Mucosa of descending colon (tissue), 3 donors: ENCODE data around the gene DNAH2. TPM values are rescaled to one million over a fixed set of nuclear protein-coding genes. Genes with fewer than 3 reads are reported as not detected.

Experiments
- ATAC-seq: fragments of 200-7000 bp; cut with Tn5 transposase; one replicate; pipeline ENCODE4 v1.9.1; 2020; ENCODE audit warnings: mild to moderate bottlenecking, moderate library complexity
- DNase-seq, 3 donors: peaks; one replicate each; pipeline ENCODE4 v3.0.0-alpha.2; 2020
- H3K36me3 ChIP-seq: fragments of 200-600 bp; one replicate; pipeline ENCODE4 v1.8.0; 2021; ENCODE audit warnings: low read depth, mild to moderate bottlenecking
- H3K4me1 ChIP-seq: fragments of 200-600 bp; one replicate; pipeline ENCODE4 v1.8.0; 2021; ENCODE audit warnings: low read depth, mild to moderate bottlenecking
- H3K4me3 ChIP-seq: fragments of 200-600 bp; one replicate; pipeline ENCODE4 v1.8.0; 2021; ENCODE audit warnings: mild to moderate bottlenecking
- H3K9me3 ChIP-seq: fragments of 200-600 bp; one replicate; pipeline ENCODE4 v1.8.0; 2021; ENCODE audit warnings: mild to moderate bottlenecking
- intact Hi-C, 2 donors: fragments of 100-400 bp; cut with DNase I in 1 of 2; cut with micrococcal nuclease in 1 of 2; formaldehyde crosslinking; loops; one replicate each; pipeline versions ENCODE4 v1.11.0 to v1.11.1; 2022; cut with DNase I, micrococcal nuclease
- total RNA-seq, 3 donors: library from RNA; stranded (reverse); fragmentation: NEBNext Ultra II Directional in 2 of 3; extraction: Animal tissue kit (Norgen Biotek cat#: 25700) in 2 of 3; gene quantifications; one replicate each; pipeline versions ENCODE4 v1.2.1 to v1.2.4, GENCODE V29; 2021 to 2023
- TF ChIP-seq, protein P1 (sequence below): fragments of 200-600 bp; IDR thresholded peaks from one replicate; pipeline ENCODE4 v1.8.0; 2022; ENCODE audit warnings: antibody characterized with exemption, mild to moderate bottlenecking
- donor health status: DM: no; HTN: no; CAD: no; lungs with moderate emphysema.
- donor health status: DM: no; HTN: no; CAD: no.
- donor health status: DM: no; HTN: yes; CAD: no.

Gene DNAH2
- total RNA-seq, 3 donors from 2014 or later, result 0.19 to 0.70 (median 0.29) TPM

DNA sequence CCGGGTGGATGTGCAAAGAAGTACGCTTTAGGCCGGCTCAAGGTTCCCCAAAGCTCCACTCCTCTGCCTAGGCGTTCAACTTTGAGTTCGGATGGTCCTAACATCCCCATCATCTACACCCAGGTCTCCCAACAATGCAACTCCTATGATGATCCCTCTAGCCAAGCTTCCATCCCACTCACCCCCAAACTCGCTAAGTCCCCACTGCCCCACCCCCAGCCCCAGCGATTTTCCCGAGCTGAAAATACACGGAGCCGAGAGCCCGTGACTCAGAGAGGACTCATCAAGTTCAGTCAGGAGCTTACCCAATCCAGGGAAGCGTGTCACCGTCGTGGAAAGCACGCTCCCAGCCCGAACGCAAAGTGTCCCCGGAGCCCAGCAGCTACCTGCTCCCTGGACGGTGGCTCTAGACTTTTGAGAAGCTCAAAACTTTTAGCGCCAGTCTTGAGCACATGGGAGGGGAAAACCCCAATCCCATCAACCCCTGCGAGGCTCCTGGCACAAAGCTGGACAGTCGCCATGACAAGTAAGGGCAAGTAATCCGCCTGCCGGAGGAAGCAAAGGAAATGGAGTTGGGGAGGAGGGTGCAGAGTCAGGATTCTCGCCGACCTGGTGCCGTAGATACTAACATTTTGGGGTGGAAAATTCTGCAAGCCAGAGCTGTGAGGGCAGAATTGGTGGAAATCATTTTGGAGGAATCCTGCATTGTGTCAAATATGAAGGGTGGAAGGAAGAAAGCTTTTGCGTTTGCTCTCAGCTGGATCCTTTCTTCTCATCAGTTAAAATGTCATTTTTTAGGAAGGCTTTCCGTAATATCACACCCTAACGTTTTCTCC is 30.3 kb upstream of the DNAH2 start, which contains the start of gene TP53:
Gene TP53, minus strand, starts transcription at position 419 of the 836 bp plus-strand sequence. CDS start 10,896 bp downstream, outside the sequence.
- intact Hi-C loops, result loop anchor here in 1 of 2 donors (10.0 kb wide), 1 partner anchor 52 kb away; the partner anchor contains the start of gene SHBG
- peak within 1 kb of the TSS; percentile 72 for H3K4me3 ChIP-seq
- DNase-seq, result peak; percentile 88 to 94 (median 90)

DNA sequence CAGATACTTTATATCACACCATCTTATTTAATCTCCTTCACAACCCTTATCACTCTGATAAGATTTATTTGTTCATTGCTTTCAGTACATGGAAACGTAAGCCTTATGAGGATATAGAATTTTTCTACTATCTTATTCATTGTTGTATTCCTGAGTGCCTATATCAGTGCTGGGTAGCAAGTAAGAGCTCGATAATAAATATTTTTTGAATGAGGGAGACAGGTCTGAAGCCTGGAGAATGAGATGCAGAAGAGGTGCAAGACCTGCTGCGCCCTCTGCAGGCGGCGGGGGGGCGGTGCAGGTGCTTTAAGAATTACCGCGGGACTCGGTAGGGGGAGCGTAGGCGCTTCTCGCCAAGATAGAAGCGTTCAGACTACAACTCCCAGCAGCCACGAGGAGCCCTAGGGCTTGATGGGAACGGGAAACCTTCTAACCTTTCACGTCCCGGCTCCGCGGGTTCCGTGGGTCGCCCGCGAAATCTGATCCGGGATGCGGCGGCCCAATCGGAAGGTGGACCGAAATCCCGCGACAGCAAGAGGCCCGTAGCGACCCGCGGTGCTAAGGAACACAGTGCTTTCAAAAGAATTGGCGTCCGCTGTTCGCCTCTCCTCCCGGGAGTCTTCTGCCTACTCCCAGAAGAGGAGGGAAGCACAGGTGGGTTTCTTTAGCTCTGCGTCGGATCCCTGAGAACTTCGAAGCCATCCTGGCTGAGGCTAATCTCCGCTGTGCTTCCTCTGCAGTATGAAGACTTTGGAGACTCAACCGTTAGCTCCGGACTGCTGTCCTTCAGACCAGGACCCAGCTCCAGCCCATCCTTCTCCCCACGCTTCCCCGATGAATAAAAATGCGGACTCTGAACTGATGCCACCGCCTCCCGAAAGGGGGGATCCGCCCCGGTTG is 29.4 kb upstream of the DNAH2 start, which contains the start of gene WRAP53:
Gene WRAP53, plus strand, starts transcription at position 570 of the 900 bp plus-strand sequence. Its CDS starts 172 bp downstream, at position 742.
- intact Hi-C loops, result loop anchor here in 1 of 2 donors (10.0 kb wide), 1 partner anchor 53 kb away; the partner anchor contains the start of gene SHBG
- Histone ChIP-seq H3K4me1 (peaks cover 23% of the 10 kb centered on the region), H3K4me3 (peak within 1 kb of the TSS; percentile 72), H3K9me3 (no peaks in the 10 kb centered on the region), H3K36me3 (no peaks in the 10 kb centered on the region)
- TF ChIP-seq, protein P1, sequence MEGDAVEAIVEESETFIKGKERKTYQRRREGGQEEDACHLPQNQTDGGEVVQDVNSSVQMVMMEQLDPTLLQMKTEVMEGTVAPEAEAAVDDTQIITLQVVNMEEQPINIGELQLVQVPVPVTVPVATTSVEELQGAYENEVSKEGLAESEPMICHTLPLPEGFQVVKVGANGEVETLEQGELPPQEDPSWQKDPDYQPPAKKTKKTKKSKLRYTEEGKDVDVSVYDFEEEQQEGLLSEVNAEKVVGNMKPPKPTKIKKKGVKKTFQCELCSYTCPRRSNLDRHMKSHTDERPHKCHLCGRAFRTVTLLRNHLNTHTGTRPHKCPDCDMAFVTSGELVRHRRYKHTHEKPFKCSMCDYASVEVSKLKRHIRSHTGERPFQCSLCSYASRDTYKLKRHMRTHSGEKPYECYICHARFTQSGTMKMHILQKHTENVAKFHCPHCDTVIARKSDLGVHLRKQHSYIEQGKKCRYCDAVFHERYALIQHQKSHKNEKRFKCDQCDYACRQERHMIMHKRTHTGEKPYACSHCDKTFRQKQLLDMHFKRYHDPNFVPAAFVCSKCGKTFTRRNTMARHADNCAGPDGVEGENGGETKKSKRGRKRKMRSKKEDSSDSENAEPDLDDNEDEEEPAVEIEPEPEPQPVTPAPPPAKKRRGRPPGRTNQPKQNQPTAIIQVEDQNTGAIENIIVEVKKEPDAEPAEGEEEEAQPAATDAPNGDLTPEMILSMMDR, result peak; percentile 99
- peak; percentile 88 for ATAC-seq
- peak; percentile 96 to 99 (median 98) for DNase-seq

More for the DNA sequence above, 30.3 kb upstream of the DNAH2 start, which contains the start of gene TP53:
- H3K36me3 ChIP-seq, result no peaks in the 10 kb centered on the region
- ATAC-seq, result peak; percentile 73
- no peaks in the 10 kb centered on the region for H3K9me3 ChIP-seq
- TF ChIP-seq, protein P1, result no peak
- H3K4me1 ChIP-seq, result peaks cover 23% of the 10 kb centered on the region

DNA sequence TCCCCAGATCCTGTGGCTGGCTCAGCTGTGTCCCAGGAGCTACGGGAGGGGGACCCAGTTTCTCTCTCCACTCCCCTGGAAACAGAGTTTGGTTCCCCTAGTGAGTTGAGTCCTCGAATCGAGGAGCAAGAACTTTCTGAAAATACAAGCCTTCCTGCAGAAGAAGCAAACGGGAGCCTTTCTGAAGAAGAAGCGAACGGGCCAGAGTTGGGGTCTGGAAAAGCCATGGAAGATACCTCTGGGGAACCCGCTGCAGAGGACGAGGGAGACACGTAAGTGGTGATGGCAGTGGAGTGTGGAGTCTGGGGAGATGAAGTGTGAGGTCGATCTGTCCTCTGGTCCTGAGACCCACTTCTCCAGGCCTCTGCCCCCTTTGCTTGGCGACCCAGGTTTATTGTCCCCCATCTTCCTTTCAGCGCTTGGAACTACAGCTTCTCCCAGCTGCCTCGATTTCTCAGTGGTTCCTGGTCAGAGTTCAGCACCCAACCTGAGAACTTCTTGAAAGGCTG is 28.7 kb upstream of the DNAH2 start:
- Histone ChIP-seq H3K4me1 (peaks cover 23% of the 10 kb centered on the region), H3K36me3 (no peaks in the 10 kb centered on the region), H3K4me3 (peak overlapping the region; percentile 33), H3K9me3 (no peaks in the 10 kb centered on the region)
- TF ChIP-seq, protein P1, result no peak
- ATAC-seq (no peak), DNase-seq (no peak)
- intact Hi-C loops, result loop anchor here in 1 of 2 donors (10.0 kb wide), 1 partner anchor 54 kb away; the partner anchor contains the start of gene SHBG

DNA sequence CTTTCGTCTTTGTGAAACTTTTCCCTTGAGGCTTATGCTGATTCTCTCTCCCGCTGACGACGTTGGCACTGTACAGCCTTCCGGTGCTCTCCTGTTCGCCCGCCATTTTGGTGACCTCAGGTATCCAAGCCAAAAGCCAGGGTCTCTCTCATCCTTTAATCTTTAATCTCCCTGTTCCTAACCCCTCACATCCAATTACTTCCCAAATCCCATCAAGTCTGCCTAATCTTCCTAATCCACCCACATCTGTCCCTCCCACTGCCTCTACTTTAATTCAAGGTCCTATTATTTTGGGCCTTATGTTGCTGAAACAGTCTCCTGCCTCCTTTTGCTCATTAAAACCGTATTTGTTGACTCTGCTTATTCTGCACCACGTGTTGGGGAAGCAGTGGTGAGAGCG is 22.0 kb upstream of the DNAH2 start:
- intact Hi-C loops, result no loop called here
- H3K36me3 ChIP-seq, result no peaks in the 10 kb centered on the region
- no peak for DNase-seq
- TF ChIP-seq, protein P1, result no peak
- no peaks in the 10 kb centered on the region for H3K4me1 ChIP-seq
- ATAC-seq, result no peak
- H3K9me3 ChIP-seq, result no peaks in the 10 kb centered on the region
- H3K4me3 ChIP-seq, result no peak overlapping the region
